Uterus (tissue), 2 donors: Measurements from ENCODE around the gene AKR1D1.

Source experiments
- POLR2A ChIP-seq, 2 donors: fragments of 450-650 bp; IDR thresholded peaks; one replicate each; pipeline ENCODE4 v1.6.1; 2016; ENCODE audit warnings: antibody characterized with exemption in 2 of 2, mild to moderate bottlenecking in 1 of 2, moderate library complexity in 1 of 2
- TF ChIP-seq, protein P1 (sequence below), 4 experiments: fragments of 200-600 bp in 2 of 4; fragments of 450-650 bp in 2 of 4; sonication (generic) in 2 of 4; IDR thresholded peaks; one replicate each; pipeline ENCODE4 v1.5.1; 2016 to 2019; ENCODE audit warnings: antibody characterized with exemption in 4 of 4, mild to moderate bottlenecking in 2 of 4, moderate library complexity in 1 of 4

DNA sequence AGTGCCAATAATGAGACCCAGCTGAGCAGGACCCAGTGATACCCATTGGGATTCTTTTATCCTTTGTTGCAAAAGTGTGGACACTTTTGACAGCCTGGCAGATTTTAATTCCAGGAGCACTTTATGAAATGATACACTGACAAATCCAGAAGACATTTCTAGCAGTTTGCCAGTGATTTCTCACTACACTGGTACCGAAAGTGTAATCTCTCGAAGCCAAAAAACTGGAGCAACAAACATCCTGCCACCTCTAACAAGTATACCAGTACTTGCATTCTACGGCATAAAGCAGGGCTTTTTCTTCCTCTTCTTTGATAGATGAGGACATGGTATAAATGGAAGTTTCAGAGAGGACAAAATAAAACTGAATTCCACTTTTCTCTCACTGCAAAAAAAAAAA lies 28.4 kb upstream of the AKR1D1 start:
- TF ChIP-seq, protein P1, sequence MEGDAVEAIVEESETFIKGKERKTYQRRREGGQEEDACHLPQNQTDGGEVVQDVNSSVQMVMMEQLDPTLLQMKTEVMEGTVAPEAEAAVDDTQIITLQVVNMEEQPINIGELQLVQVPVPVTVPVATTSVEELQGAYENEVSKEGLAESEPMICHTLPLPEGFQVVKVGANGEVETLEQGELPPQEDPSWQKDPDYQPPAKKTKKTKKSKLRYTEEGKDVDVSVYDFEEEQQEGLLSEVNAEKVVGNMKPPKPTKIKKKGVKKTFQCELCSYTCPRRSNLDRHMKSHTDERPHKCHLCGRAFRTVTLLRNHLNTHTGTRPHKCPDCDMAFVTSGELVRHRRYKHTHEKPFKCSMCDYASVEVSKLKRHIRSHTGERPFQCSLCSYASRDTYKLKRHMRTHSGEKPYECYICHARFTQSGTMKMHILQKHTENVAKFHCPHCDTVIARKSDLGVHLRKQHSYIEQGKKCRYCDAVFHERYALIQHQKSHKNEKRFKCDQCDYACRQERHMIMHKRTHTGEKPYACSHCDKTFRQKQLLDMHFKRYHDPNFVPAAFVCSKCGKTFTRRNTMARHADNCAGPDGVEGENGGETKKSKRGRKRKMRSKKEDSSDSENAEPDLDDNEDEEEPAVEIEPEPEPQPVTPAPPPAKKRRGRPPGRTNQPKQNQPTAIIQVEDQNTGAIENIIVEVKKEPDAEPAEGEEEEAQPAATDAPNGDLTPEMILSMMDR (IDR thresholded peaks at IDR 0.05): no peak
- no peak for TF ChIP-seq POLR2A (IDR thresholded peaks at IDR 0.05)
